Measurements from ENCODE around the gene RFX3.
A peak's percentile ranks its signal among the peaks of the same experiment; 100 is the strongest.

RFX3 gene

DNA sequence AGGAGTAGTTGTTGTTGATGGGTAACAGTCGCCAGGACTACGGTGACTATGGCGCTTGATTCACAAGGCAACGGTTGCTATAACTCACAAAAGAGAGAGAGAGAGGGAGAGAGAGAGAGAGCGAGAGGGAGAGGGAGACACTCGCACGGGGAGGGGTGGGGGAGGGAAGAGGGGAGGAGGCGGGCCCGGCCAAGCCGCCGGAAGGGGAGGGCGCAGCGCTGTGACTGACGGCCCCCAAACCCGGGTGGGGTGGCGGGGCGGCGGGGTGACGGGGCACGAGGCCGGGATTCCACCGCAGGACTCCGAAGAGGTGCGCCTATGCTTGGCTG, at the start of gene RFX3:
TSS of gene RFX3 (minus strand) at position 166 of the 329 bp plus-strand sequence. CDS start 130,413 bp downstream, outside the sequence.
- DNase-seq (ENCODE audit: low spot score), result peak; percentile 92

DNA sequence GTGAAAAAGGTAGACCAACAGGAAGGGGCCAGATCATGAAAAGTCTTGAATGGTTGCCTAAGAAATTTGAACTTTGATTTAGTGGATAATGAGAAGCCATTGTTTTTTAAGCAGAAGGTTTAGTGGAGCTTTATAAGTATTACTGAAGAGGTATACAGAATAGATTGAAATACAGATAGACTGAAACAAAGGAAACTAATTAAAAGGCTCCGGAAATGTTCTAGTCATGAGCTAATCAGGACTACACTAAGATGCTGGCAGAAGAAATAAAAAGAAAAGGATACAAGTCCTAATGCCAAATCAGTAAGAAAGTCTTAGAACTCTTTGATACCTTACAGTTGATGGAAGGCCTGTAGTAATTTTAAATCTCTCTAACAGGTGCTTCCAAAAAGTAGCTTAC, 45.7 kb upstream of the RFX3 start:
- no peak for DNase-seq (ENCODE audit: low spot score)

DNA sequence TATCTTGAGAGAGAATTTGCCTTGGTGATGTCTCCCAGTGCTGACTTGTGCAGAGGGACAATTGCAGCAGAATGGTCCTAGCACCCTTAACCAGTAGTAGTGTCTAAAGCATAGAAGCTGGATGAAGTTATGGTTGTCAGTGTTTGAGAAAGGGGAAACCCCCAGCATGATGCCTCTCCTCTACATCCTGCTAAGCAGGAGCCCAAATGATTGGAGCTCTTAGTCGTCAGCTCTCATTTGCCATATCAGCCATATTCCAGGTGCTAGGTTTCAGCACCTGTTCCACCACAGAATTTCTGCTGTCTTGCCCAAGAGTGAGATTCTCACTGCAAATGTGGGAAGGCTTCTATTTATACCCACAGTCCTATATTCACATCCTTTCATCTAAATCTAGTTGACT, 43.7 kb upstream of the RFX3 start:
- DNase-seq (ENCODE audit: low spot score), result no peak

DNA sequence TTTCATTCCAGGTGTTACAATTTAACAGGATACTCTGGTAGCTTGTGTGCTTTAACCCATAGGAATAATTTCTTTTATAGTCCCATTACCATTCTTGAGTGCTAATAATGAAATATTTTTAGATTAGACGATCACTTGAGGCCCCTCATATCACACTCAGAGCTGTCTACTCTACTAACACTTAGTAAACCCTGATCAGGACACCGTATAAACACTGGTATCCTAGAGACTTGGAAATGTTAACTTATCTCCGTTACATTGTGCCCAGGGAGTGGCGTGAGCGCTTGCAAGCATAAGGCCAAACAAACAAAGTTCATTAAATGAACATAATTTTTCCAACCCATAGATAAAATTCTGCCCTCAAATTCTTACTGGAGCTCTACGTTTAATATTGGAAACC, 42.2 kb upstream of the RFX3 start:
- no peak for DNase-seq (ENCODE audit: low spot score)

DNA sequence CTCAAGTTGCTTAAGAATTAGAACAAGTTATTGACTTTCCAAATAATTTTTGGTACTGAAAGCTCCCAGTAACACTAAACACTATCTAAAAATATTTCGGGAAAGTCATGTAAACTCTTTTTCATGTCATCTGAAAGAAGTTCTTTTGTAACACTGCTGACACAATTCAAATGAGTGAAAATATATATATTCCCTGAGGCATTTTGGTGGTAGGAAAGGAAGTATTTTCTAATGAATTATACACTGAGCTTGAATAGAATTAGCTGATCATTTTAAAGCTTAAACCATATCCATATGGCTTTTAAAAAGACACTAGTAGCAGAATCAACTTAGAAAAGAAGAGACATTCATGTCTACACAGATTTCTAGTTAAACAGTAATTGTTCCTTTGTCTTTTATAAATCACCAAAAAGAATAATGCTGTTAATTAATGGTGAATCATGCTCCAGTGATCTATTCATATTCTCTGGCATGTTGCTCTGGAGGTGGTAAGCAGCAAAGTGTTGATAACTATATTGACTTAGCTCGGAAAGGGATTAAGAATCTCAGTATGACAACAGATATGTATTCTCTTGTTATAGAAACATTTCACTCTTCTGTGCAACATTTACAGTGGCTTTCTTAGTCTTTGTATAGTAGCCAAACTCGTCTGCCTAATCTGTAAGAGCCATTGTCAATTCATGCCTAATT, 27.4 kb upstream of the RFX3 start:
- DNase-seq (ENCODE audit: low spot score), result no peak

DNA sequence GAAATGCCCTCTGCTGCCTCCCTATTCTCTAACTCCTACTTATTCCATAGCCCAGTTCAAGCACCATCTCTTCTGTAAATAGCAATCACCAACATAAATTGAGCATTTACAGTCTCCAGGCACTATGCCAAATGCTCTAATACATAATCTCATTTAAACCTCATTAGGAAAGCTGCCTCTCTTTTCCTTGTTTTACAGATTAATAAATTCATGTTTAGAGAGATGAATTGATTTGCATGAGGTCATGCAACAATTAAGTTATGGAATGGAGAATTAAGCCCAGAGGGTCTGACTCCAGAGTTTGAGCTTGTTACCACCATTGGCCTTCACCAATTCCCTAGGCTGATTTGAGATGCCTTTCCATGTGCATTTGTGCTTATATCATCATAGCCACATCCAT, 23.4 kb upstream of the RFX3 start:
- DNase-seq (ENCODE audit: low spot score), result no peak

DNA sequence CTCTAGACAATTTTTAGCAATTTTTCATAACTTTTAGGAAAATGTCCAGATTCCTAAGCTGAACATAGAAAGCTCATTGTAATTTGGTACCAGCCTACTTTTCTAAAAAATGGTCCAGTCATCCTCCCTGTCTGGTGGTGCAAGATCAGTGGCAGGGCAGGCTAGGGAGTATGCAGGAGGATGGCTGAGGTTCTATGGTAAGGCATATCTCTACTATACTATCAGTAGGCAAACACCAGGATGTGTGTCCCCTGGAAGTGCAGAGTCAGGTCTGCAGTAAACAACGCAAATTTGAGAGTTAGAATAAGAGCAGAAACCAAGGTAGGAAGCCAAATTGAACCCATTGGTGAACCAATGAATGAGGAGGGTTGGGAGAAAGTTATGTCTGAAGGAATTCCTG, 22.8 kb upstream of the RFX3 start:
- DNase-seq (ENCODE audit: low spot score), result no peak

DNA sequence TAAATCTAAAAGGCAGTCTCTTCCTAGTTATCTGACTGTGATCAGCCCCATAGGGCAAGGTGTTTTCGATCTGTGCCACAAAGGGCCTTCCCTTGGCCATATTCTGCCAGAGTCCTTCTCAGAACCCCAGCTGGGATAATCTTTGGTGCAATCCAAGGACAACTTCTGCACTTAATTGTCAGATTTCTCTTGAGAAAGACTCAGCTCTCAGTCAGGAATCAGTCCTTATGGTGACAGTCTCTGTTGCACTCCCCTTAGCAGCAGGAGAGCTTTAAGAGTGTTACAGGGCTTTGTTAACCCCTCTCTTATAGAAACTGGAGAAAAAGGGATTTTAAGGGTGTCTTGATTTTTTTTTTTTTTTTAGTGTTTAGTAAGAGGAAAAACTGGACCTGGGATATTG, 15.4 kb upstream of the RFX3 start:
- DNase-seq (ENCODE audit: low spot score), result no peak

DNA sequence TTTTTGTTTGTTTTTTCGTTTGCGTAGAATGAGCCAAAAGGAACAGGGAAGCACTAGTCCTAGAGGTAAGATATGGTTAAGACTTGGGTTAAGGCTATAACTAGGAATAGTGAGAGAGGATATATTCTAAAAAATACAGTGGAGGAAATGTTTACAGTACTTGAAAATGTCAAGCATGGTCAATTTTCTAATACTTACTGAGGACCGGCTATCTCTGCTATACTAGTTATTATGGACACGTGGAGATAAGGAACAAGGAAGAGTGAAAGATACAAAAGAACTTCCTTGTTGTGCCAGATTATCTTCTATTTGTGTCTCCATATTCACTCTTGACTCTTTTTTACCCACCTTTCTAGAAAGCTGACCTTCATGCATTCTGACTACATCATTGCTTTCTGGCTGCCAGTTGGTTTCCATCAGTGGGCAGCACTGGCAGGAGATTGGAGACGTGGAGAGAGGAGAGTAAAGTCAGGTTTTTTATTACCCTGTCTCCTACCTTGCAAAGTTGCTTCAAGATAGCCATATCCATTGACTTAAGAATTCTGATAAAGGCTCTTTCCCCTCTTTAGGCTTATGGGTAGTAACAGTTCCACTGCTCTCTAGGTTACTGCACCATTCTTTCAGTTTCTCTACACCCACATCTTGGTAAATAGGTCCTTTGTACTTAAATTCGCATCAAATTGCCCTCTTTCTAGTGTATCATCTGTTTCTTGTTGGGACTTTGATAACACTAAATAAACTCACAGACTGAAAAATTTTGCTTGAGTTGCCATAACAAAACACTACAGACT, 9.0 kb upstream of the RFX3 start:
- no peak for DNase-seq (ENCODE audit: low spot score)

DNA sequence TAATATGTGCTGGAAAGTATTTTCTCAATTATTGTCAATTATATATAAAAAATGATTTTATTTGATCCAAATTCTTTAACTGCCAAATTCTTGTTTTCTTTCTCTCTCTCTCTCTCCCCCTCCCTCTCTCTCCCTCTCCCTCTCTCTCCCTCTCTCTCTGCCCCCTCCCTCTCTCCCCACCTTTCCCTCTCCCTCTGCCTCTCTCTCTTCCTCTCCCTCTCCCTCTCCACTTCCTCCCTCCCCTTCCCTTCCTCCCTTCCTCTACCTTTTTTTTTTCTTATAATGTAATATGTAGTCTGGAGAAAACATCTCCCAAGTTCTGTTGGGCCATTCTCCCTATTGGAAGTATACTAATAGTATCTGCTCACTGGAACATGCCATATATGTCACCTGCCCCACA, 6.4 kb upstream of the RFX3 start:
- no peak for DNase-seq (ENCODE audit: low spot score)

DNA sequence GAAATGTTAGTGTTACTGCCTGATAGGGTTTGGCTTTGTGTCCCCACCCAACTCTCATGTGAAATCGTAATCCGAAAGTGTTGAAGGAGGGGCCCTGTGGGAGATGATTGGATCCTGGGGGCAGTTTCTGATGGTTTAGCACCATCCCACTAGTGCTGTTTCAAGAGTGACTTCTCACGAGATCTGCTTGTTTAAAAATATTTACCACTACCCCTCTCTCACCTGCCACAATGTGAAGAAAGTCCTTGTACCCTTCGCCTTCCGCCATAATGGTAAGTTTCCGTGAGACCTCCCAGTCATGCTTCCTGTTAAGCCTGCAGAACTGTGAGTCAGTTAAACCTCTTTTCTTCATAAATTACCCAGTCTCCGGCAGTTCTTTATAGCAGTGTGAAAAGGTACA, 2.6 kb upstream of the RFX3 start:
- peak; percentile 90 for DNase-seq (ENCODE audit: low spot score)

DNA sequence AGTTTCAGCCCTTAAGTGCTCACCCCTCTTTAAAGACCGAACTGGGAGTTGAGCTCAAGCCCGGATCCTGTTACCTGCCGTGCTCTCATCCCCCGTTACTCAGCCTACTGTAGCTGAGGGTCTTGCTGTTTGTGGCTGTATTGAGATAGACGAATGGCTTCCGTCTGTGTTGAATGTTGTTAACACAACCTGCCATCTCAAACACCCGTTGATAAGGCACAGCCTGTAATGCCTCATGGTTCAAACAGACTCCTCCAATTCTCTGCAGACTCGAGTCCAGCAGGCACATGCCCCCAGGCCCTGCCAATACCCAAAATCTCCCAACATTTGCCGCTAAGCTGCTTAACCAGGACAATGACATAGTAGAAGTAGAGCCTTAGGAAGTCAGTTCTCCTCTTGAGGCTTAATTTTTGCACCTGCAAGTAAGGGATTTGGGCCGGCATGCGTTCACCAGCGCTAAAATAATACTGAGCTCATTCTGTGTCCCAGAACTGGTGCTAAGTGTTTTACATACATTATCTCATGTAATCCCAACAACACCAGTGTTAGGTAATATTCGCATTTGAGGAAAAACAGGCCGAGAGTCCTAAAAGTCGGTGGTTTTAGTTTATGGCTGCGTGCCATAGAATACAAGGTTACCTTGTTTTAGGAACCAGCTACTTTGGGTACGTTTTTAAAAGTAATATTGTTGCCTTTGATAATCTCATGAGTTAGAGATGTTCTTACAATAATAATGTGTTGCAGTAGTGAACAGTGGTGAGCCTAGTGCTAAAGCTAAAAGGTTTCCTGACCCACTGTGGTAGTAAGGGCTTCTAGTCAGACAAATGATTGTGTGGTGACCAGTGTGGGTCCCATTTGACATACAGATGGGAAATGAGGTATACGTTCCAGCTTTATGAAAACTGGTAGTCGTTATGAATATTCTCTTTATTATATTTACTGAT, 1.5 kb upstream of the RFX3 start:
- peak; percentile 54 for DNase-seq (ENCODE audit: low spot score)

DNA sequence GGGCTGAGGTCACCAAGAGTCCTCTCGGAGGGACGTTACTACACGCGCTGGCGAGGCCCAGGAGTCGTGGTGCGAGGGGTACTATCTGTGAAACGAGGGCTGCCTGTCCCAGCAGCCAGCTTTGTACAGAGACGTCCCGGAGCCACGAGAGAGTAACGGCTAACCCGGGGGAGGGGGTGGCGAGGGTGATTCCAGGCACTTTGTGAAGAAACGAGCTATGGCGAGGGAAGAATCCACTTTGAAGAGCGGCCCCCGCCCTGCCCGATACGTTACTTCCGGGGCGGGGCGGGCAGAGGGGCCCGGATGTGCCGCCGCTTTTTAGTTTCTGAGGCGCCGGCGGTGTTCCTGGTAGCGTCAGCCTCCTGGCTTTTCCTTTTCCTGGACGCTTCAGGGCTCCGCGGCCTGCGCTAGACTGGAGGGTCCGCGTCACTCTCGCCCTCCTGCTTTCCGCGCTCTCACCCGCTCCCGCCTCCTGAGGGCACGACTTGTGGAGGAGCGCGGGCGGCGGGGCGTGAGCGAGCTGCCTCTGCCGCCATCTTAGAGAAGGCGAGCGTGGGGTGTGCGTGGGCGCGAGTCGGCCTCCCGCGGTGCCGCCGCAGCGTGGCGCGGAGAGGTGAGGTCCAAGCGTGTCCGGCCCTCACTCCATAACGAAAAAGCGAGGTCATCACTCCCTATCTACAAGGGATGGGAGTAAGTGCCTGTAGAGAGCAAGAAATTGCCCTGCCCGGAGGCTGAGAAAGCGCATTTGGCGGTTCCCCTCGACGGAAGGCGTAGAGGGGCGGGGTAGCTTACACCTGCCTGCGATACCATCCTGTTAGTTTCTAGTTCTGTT, 580 bp upstream of the RFX3 start:
- DNase-seq (ENCODE audit: low spot score), result peak; percentile 87

DNA sequence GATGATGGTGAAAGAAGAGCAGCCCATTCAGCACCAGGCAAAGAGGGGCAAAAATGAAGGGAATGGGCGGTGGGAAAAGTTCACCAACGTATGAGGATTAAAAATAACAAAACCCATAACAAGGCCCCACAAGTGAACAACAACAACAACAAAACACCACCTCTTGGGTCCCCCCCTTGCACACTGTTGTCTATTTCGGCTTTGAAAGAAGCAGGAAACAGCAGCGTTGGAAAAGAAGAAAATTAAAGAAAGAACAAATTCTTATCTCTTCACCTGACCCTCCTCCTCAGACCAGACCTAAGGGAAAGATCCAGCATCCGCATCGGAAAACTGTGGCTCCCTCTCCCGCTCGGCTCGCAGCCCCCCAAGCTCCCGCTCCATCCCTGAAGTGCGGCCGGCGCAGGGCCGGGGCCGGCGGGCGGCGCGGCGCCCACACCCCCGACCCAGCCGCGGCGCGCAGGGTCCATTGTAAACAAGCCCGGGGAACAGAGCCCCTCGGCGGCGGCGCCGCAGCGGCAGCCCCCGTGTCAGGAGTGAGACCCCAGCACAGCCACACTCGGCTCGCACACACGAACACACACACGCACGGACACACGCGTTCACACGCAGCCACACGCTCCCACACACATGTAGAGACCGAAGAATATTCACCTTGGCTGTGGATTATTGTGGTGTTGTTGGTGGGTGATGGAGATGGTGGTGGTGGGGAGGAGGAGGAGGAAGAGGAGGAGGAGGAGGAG, 535 bp downstream of the RFX3 start:
- no peak for DNase-seq (ENCODE audit: low spot score)

DNA sequence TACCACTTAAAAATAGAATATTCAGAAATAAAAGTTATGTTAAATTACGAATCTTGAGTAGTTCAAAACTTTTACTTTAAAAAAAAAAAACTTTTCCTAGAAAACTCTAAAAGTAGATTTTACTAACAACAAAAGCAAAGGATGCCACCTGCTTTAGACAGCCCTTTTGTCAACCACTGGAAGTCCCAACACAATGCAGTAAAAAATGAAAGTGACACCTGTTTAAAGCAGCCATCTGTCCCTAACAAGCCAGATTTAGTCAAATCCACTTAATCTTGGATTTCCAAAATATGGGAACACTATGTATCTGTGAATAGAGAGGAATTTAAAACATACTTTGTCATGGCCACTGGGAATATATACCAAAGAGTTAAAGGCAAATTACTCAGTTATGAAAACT, 3.8 kb downstream of the RFX3 start:
- DNase-seq (ENCODE audit: low spot score), result no peak

DNA sequence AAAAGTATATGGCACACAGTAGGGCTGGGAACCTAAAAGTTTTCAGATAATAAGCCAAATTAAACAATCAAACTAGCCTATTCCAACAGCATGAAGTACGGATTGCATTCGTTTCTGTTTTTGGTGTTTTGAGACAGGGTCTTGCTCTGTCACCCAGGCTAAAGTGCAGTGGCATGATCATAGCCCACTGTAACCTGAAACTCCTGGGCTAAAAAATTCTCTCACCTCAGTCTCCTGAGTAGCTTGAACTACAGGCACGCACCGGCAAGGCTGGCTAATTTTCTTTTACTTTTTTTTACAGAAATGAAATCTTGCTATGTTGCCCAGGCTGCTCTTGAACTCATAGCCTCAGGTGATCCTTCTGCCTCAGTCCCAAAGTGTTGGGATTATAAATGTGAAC, 5.2 kb downstream of the RFX3 start:
- no peak for DNase-seq (ENCODE audit: low spot score)

DNA sequence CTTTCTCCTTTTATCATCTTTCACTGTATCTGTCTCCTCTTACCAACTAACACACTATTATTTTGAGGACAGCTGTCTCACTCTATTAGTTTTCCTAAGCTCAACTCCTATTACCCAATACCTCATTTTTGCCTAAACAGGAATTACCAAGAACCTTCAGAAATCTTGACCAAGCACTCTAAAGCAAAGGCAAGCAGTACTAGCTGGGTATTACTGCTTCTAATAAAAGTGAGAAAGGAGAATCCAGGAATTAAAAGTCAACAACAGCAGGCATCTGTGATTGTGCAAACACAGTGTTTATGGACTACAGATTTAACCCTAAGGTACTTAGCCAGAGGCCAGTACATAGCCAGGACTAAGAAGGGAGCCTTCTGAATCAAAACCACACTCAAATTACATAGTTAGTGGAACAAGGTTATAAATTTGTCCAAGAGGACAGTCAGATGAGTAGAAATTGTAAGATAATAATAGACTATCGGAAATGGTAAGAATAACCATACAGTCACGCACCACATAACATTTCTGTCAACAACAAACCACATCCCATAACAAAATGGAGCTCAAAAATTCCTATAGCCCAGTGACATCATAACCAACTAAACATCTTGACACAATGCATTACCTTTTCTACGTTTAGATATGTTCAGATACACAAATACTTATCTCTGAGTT, 8.3 kb downstream of the RFX3 start:
- DNase-seq (ENCODE audit: low spot score), result no peak

DNA sequence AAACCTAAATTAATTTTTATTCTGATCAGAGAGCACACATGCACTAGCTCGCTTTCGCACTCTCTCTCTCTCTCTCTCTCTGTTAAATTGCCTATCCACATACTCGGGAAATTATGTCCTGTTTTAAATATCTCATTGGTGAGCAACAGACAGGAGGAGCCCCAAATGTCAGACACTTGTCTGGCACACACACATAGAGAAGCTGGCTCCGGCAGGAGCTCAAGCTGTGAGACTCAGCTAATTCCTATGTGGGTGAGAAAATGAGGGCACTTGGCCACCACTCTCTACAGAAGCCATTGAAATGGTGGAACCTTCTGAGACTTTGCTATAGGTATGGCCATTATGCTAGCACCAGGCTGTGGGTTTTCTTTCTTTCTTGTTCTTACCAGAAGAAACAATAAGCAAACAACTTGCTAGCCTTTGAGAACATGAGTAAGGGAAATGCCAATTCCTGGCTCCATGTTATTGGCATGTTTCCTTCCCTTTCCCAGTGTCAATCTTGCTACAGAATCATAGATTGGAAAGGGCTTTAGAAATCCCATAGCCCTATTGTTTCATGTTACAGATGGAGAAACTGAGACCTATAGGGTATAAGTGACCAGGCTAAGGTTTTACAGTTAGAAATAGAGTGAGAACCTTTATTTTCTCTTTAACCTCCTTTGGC, 9.0 kb downstream of the RFX3 start:
- no peak for DNase-seq (ENCODE audit: low spot score)

DNA sequence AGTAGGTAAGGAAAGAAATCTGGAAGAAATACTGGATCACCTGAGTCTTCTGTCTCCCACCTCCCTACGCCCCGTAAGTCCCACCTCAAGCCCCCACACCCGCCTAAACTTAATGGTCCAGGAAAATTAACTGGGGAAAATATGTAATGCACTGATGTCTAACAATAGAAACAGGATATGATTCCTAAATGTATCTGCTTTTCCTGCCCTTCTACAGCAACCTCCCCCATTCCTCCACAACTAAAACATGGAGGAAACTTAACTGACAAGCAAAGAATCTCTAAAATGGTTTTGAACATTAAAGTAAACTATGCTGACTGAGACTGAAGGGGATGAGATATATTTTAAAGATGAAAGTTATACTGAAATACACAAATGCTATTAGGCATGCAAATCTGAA, 10.4 kb downstream of the RFX3 start:
- no peak for DNase-seq (ENCODE audit: low spot score)

DNA sequence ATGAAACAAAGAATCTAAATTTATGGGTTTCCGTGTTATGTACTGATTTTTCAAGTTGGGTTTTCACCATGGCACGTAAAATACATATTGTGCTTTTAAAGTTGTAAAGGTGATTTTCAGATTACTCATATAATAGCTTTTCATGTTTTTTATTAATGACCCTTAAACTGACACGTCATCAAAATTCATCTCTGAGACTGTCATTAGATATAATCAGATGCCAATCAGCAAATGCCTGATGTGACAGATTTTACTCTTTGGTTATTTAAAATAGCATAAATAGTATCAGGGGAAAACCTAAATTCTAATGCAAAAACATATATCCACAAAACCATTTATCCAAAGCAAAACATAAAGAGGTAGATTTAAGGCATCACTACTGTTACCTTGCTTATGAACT, 11.0 kb downstream of the RFX3 start:
- DNase-seq (ENCODE audit: low spot score), result no peak
